Activated T-helper 1 cell treated with anti-CD3 and anti-CD28 coated beads, Interleukin-2, amount 50 U/mL, for 16 hours (primary cell): ENCODE results near the gene KCNJ16.

Experiments used
- DNase-seq, 2 donors: peaks; one replicate each; pipeline ENCODE4 v3.0.0-alpha.2; 2020; ENCODE audit warnings: low read depth in 1 of 2, low spot score in 1 of 2

Gene KCNJ16

GRCh38 chr17:70127221-70127873 lies 52.3 kb downstream of the KCNJ16 start:
- no peak for DNase-seq

DNA sequence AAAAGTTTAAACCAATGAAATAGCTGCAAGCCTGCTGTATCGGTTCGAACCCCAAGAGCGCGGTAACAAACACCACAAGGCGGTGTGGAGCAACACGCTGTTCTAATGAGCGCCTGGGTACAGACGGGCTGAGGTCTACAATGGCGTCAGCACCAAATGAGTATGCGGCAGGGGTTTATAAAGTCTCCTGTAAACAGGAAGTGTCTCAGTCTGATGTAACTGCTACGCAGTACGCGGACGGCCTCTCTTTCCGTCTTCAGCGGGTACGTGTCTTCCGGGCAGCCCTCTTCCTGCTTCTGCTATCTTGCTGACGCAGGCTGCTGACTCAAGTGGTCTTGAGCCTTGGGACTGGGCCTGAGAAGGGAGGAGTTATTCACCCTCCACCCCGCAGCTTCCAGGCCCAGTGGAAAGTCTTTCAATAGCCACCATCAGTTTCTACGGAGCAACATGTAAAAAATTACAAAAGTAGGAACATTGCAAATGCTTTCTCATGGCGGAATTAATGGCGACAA lies 53.8 kb downstream of the KCNJ16 start:
- no peak for DNase-seq

- no peak for DNase-seq
These were observed 55.3 kb downstream of the KCNJ16 start for GRCh38 chr17:70130289-70130688.

DNA sequence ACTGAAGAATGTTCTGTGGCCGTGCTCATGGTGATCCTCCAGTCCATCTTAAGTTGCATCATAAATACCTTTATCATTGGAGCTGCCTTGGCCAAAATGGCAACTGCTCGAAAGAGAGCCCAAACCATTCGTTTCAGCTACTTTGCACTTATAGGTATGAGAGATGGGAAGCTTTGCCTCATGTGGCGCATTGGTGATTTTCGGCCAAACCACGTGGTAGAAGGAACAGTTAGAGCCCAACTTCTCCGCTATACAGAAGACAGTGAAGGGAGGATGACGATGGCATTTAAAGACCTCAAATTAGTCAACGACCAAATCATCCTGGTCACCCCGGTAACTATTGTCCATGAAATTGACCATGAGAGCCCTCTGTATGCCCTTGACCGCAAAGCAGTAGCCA lies 57.5 kb downstream of the KCNJ16 start:
- DNase-seq, result no peak

GRCh38 chr17:70134042-70134441 lies 59.0 kb downstream of the KCNJ16 start:
- no peak for DNase-seq

DNA sequence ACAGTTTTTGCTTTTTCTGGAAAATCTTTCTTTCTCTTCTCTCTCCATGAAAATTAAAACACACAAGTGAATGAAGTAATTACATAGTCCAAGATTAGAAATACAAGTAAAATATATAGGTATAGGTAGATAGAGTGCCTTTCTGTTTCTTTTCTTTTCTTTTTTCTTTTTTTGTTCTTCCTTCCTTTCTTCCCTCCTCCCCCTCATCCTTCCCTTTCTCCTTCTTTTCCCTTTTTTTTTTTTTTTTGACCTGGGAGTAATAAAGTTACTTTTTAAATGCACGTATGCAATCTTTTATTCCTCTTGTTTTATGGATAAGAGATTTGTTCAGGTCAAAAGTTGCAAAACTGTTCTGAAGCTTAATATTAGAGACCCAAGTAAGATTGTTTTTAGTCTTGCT lies 59.8 kb downstream of the KCNJ16 start:
- DNase-seq, result no peak

- no peak for DNase-seq
These were observed 61.1 kb downstream of the KCNJ16 start for GRCh38 chr17:70136131-70136530.

- no peak for DNase-seq
These were observed 62.6 kb downstream of the KCNJ16 start for GRCh38 chr17:70137451-70138230.

DNA sequence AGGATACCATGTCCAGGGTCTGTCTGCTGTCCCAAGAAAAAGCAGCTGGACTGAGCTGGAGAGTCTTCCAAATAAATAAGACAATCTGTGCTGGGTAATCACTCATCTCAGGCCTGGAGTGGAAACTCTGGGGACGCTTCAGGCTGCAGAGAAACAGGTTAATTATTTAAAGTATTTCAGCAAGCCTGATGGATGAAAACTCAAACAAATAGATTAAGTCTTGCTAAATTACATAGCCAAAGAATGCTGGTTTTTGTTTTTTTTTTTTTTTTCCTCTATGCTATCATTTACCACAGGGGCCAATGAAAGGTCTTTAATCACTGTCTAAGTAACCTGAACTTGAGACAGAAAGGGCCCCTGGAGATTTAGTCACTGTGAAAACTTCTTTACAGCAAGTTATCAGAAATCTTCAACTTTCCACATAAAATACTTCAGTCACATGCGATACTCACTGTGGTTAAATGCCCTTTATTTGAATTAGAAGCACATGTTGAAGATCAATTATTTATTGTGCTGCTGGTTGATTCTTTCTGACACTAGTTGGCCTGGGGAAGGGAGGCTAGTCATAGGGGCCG lies 63.4 kb downstream of the KCNJ16 start:
- DNase-seq, result no peak

GRCh38 chr17:70139449-70139993 lies 64.5 kb downstream of the KCNJ16 start:
- DNase-seq, result no peak

DNA sequence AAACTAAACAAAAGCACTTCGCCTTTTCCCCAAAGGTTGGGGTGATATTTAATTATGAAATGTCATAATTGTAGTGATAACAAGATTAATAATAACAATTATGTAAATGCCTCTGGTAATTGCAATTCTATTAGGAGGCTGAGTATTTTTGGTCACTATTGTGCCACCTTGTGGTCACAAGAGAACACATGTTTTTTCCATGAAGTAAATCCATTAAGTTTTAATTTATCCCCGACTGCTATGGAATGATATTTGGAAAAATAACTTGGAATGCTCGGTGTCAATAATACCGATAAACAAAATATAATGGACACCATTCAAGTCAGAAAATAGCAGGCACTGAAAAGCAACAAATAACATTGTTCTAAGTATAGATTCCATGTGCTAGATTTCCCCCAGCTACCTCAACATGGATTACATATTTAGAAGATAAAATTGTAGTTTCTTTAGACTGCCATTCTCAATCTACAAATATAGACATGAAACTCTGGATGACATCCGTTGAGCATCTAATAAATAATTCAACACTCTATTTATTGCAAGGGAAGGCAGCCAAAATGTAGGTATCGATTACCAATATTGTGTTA lies 69.3 kb downstream of the KCNJ16 start:
- DNase-seq, result no peak

GRCh38 chr17:70153210-70153609 lies 78.2 kb downstream of the KCNJ16 start:
- DNase-seq, result no peak

GRCh38 chr17:70157151-70157550 lies 82.1 kb downstream of the KCNJ16 start:
- DNase-seq, result no peak

DNA sequence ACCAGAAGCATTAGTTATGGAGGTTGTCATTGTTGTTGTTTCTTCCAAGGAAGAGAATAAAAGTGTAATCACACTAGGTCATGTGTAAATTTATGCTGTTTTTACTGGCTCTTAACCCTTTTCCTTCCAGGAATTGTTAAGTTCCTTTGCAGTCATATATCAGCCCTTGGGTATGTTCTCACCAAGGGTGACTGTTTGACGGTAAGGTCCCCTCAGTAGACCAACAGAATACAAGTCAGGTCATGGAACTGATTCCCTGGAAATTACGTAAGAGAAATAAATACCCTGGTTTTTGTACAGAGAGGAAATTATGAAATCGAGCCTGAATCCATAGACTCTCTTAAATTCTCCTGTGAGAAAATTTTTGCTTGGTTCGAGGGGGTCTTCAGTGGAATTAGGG lies 83.2 kb downstream of the KCNJ16 start:
- no peak for DNase-seq

DNA sequence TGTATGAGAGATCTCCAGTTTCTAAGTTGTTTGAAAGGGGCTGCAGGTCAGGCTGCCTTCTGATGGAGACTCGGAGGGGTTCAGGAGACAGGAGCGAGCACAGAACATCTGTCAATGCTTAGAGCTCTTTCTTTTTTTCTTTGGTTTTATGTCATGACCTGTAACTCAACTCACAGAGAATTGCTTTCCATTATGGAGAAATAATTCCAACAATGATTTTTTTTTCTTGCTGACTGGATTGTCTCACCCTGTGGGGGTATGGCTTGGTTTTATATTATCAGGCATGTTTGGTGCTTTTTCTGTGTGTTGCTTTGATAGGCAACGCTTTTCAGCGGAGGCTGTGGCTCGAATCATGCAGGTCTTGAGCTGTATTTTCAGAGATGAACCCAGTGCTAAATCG lies 83.6 kb downstream of the KCNJ16 start:
- no peak for DNase-seq

GRCh38 chr17:70159980-70160379 lies 85.0 kb downstream of the KCNJ16 start:
- no peak for DNase-seq

DNA sequence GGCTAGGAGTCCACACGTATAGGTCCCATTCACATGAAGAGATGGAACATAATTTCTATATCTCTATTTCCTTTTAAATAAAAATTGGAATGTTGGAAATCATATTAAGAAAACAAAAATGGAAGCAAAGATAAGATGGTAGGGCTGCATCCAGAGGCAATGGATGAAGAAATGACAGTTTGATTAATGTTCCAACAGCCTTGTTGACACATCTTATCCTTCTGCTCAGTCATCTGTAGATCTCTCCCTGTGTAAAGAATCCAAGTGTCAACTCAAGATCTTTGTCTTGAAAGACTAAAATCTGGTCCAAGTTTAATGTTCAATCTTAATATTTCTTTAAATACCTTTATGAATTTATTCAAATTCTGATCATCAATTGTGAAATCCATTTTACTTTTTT lies 86.5 kb downstream of the KCNJ16 start:
- no peak for DNase-seq

DNA sequence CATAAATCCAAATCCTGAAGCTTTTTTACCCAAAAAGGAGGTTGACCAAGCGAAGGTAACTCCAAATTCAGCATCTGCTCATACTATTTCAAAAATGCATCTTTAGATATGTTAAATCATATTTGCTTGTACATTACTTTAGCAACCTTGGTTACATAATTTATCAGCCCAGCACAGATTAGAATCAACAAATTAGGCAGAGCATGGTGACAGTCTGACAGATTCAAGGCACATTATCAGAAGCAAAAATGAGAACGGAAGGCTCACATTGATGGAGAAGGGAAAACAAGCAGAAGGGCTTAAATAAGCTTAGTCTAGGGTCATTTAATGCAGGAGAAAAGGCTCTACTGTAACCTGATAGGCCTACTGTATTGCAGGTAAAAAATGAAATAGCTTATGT lies 90.4 kb downstream of the KCNJ16 start:
- DNase-seq, result no peak

GRCh38 chr17:70166615-70167014 lies 91.6 kb downstream of the KCNJ16 start:
- DNase-seq, result no peak

DNA sequence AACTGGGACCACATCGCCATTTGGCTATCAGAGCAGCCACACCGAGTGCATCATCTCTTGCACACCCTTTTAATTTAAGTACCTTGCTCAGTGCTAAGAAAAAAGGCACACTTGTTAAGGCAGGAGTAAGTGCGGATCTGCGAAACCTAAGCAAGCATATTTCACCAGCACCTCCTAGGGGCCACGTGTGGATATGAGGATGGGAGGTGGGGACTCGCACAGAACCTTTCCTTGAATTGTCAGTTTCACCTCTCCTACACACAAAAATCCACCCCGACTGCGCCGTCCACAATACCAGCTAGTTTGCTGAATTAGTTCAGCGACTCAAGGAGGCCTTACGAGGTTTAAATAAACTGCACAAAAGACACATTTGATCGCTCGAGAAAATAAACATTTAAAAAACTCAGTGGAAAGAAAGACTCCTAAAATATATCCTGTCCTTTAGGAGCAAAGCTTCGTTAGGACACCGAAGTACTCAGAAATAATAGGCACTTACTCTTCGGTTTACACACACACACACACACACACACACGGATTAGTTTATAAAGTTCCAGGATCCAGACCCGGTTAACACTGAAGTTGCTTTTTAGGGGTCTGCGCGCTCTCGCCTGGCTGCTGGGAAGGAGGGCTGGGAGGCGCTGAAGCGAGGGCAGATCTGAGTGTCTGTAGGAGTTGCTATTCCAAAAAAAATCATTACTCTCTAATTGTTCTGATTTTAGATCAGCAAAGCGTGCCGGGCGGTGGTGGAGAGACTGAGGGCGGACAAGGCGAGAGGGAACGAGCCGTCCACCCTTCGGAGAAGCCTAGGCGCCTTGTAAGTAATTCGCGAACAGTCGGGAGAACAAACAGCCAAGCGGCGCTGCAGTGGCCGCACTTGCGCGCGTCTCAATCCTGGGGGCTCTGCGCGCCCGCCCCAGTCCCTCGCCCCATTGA lies 93.3 kb downstream of the KCNJ16 start:
- DNase-seq, result no peak
